Upper lobe of left lung (tissue), 4 donors: ENCODE data around the gene ADGRF5.

ENCODE experiments used
- EP300 ChIP-seq, 4 donors: sonication (generic); formaldehyde crosslinking; IDR thresholded peaks; one replicate each; pipeline ENCODE4 v1.5.1; 2017; ENCODE audit warnings: antibody characterized with exemption in 4 of 4, control low read depth in 2 of 4
- POLR2A ChIP-seq, 4 donors: fragments of 450-650 bp; IDR thresholded peaks; one replicate each; pipeline ENCODE4 v1.5.1; 2016 to 2017; ENCODE audit warnings: antibody characterized with exemption in 4 of 4, mild to moderate bottlenecking in 2 of 4
- POLR2AphosphoS5 ChIP-seq, 2 donors: sonication (generic); formaldehyde crosslinking; IDR thresholded peaks; one replicate each; pipeline ENCODE4 v1.5.1; 2017; ENCODE audit warnings: antibody characterized with exemption in 2 of 2
- TF ChIP-seq, protein P1 (sequence below), 6 experiments: fragments of 450-650 bp in 4 of 6; fragments of 200-600 bp in 2 of 6; sonication (generic) in 2 of 6; IDR thresholded peaks; one replicate each; pipeline ENCODE4 v1.5.1; 2016 to 2019; ENCODE audit warnings: antibody characterized with exemption in 6 of 6

- TF ChIP-seq, protein P1, sequence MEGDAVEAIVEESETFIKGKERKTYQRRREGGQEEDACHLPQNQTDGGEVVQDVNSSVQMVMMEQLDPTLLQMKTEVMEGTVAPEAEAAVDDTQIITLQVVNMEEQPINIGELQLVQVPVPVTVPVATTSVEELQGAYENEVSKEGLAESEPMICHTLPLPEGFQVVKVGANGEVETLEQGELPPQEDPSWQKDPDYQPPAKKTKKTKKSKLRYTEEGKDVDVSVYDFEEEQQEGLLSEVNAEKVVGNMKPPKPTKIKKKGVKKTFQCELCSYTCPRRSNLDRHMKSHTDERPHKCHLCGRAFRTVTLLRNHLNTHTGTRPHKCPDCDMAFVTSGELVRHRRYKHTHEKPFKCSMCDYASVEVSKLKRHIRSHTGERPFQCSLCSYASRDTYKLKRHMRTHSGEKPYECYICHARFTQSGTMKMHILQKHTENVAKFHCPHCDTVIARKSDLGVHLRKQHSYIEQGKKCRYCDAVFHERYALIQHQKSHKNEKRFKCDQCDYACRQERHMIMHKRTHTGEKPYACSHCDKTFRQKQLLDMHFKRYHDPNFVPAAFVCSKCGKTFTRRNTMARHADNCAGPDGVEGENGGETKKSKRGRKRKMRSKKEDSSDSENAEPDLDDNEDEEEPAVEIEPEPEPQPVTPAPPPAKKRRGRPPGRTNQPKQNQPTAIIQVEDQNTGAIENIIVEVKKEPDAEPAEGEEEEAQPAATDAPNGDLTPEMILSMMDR (IDR thresholded peaks at IDR 0.05) = peak in 1 of 6 experiments; percentile 5
- TF ChIP-seq EP300 (IDR thresholded peaks at IDR 0.05) (peak in 1 of 4 donors; percentile 90), POLR2AphosphoS5 (IDR thresholded peaks at IDR 0.05) (peak; percentile 58 to 79), POLR2A (IDR thresholded peaks at IDR 0.05) (no peak)
Observed at GRCh38 chr6:46935687-46936086, 13.9 kb upstream of the ADGRF5 start.
